T47D (cell line): ENCODE data around the gene HAVCR2.

Experiments used
- DNase-seq, 2 experiments: peaks; one replicate each; pipeline versions ENCODE4 v3.0.0 to v3.0.0-alpha.2; 2011 to 2012; ENCODE audit warnings: low read depth in 1 of 2, low spot score in 1 of 2
- JUND ChIP-seq: IDR thresholded peaks from 2 replicates; pipeline ENCODE4 v1.6.1; 2012; ENCODE audit warnings: low read depth
- in situ Hi-C: cut with HindIII; loops from 2 replicates; pipeline ENCODE4 v1.10.0; 2016; ENCODE audit warnings: low sequenced_read_pairs, low pct_unique_long_range_greater_than_20kb

HAVCR2 gene

DNA sequence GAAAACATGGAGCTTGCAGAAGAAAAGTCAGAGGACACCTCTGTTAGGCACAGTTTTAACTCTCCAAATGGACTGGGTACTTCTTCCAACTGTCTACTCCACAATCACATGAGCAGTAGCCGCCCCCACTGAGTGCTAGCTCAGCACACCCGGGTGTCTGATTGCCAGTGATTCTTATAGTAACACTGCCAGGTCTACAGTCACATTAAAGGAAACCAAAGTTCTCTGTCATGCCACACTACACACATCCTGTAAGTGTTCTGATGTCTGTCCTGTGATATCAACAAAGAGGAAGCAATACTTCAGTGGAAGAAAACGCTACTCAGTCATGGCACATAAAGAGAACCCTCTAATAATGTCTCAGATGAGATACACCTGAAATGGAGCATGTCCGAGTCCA lies at the start of gene HAVCR2:
Gene HAVCR2 (minus strand): TSS at position 69 of the 400 bp plus-strand sequence. CDS start 61 bp downstream, at position 8.
- TF ChIP-seq JUND, result no peak
- in situ Hi-C loops, result no loop called here
- DNase-seq, result no peak

DNA sequence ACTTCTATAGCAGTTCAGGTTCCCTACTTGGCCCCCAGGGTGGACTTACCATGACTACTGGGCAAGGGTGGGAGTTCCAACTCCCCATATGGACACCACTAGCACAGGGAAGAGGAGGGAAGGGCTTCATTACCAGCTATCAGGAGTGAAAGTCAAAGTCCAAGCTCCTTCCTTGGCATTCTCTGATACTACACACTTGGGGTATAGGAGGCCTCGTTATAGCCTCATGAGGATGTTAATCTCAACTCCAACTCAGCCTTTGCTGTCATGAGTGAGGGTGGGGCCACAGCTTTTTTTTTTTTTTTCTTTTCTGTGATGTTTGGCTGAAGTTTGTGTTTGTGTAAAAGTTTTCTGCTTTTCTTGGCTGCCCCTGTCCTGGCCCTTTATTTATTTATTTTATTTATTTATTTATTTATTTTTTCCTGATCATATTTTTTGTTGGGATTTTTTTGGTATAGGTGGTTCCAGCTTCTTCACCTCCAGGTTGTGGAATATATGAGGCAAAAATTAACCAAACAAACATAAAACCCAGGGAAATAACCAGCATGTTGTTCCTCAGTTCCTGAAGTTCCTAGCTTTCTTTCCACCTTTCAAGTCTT lies 48.5 kb upstream of the HAVCR2 start:
- no peak for TF ChIP-seq JUND
- in situ Hi-C loops, result no loop called here
- no peak for DNase-seq

DNA sequence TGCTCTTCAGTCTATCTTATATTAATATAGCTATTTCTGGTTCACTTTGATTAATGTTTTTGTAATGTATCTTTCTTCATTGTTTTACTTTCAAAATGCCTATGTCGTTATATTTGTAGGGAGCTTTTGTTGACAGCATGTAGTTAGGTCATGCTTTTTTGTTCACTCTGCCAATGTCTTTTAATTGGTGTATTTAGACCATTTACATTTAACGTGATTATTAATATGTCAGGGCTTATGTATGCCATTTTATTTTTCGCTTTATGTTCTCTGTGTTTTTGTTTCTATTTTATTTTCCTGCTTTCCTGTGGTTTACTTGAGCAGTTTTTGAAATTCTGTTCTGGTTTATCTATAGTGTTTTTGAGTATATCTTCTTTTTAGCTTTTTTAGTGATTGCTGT lies 46.5 kb upstream of the HAVCR2 start:
- TF ChIP-seq JUND, result no peak
- DNase-seq, result no peak
- in situ Hi-C loops, result no loop called here

DNA sequence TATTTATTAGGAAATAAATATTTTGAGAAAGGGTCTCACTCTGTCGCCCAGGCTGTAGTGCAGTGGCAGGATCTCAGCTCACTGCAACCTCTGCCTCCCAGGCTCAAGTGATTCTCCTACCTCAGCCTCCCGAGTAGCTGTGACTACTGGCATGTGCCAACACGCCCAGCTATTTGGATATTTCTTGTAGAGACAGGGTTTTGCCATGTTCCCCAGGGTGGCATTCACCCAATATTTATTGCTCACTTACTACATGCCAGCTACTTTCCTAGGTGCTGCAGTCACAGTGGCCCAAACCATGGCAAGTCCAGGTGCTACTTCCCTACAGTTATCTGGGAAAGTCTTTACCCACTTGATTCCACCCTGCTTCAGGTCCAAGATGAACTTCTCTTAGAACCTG lies 42.2 kb upstream of the HAVCR2 start:
- no peak for TF ChIP-seq JUND
- in situ Hi-C loops, result no loop called here
- no peak for DNase-seq

DNA sequence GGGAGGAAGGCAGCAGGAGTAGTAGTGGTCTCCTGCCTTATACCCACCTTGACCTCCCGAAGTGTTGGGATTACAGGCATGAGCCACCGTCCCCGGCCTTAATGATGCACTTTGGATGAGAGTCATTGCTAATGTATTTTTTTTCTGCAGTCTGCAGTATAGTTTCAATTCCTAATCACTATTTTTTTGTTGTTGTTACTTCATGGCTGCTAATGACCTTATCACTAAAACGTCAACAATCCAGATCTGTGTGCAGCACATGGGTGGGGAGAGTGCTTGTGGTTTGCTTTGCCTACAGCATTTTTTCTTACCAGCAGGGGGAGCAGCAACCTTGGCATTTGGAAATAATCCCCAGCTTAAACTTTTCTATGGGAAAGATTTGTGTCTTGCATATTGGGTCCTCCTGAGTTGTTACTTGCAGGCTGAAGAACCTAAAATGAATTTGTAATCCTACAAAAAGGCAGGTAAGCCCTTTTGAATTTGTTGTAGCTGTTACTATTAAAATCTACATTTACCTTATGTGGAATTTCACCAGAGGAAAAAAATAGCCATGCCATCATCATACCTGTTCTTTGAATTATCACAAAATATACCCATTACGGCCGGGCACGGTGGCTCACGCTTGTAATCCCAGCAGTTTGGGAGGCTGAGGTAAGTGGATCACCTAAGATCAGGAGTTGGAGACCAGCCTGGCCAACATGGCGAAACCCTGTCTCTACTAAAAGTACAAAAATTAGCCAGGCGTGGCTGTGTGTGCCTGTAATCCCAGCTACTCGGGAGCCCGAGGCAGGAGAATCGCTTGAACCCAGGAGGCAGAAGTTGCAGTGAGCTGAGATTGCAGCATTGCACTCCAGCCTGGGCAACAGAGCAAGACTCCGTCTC lies 40.1 kb upstream of the HAVCR2 start:
- in situ Hi-C loops, result no loop called here

DNA sequence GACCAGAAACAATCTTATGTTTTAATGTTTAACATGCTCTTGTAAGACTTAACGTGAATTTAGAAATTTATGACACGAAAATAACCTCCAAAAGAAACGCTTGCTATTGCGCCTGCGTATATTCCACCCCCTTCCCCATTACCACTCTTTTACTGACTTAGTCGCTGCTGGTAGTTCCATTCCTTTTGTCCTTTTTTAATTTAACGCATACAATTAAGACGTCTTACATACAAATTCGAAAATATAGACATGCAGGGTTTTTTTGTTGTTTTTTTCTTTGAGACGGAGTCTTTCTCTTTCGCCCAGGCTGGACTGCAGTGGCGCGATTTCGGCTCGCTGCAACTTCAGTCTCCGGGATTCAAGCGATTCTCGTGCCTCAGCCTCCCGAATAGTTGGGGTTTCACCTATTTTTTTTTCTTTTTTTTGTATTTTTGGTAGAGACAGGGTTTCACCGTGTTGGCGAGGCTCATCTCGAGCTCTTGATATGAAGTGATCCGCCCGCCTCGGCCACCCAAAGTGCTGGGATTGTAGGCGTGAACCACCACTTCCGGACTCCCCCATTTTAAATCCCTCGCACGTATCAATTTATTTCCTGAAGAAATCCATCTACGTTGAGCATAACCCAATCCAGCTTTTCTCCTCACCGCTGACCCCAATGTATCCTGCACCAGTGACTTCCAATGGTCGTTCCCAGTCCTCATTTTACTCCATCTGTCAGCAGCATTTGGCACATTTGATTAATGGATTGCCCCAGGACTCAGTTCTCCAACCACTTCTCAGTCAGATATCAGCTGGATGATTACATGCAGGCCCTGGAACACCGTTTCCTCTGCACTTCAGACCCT lies 34.5 kb upstream of the HAVCR2 start:
- TF ChIP-seq JUND, result no peak
- peak in 1 of 2 experiments; percentile 48 for DNase-seq
- in situ Hi-C loops, result no loop called here

More for the DNA sequence above, 40.1 kb upstream of the HAVCR2 start:
- TF ChIP-seq JUND, result no peak
- DNase-seq, result peak; percentile 72 to 82

DNA sequence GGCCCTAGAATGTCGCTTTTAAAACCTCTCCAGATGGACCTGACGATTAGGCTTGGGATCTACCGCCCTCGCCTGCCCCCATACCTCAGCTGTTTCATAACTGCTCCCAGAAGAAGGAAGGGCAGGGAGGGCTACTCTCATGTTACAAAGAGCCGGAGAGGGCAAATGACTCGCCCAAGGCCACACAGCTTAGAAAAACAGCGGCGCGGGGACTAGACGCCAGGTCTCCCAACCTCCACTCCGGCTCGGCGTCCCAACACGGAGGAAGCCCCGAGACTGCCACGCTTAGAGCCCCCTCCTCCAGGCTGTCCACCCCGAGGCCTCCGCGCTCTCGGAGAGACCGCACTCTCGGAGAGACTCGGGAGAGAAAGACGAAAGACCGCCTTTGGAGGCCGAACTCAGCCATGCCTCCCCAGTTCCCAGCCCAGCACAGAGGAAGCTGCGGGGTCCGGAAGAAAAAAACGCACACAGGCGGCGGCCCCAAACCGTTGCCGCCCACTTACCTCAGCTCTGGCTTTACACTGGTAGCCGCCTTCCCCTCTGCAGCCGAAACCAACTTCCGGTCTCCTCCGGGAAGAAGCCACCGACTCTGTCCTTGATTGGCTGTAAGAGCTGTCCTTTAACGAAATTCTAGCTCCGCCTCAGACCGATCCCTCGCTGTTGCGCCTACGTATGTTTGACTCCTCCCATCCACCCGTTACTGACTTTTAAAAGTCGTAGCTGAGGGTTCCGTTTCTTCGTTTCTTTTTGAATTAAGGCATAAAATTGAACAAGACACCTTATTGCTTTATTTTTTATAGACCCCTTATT lies 33.7 kb upstream of the HAVCR2 start, which contains the start of gene MED7:
Gene MED7 (minus strand): TSS at position 549 of the 810 bp plus-strand sequence. CDS start 3,434 bp downstream, outside the sequence.
- no peak for TF ChIP-seq JUND
- in situ Hi-C loops, result no loop called here
- DNase-seq, result peak; percentile 96 to 100

DNA sequence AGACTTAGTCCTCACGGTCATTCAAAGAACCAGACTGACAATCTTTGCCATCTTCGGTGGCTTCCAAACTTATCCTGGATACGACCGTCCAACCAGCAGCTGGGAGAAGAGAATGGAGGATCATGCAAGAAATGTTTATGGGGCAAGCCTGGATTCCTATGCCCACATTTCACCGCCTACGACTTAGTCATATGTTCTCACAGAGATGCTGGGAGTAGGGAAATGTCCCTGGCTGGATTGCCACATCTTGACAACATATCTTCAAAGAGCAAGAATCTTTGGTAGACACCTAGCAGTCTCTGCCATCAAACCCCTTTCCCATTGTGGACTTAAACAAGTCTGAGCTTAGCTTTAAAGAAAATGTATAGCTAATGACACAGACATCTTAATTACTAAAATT lies 28.8 kb upstream of the HAVCR2 start:
- no peak for TF ChIP-seq JUND
- in situ Hi-C loops, result no loop called here

DNA sequence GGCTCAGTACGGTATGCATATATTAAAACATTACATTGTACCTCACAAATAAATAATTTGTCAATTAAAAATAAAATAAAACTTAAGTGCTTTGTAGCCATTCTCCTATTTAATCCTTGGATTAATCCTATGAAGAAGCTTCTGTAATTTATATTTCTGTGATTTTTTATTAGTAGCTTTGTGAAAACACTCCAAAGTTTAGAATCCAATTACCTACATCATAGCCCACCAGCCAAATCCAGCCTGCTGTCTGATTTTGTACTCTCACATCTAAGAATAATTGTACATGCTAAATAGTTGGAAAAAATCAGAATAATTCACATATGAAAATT lies 23.4 kb upstream of the HAVCR2 start:
- no peak for TF ChIP-seq JUND
- no peak for DNase-seq
- in situ Hi-C loops, result no loop called here

More for the DNA sequence above, 28.8 kb upstream of the HAVCR2 start:
- DNase-seq, result no peak

DNA sequence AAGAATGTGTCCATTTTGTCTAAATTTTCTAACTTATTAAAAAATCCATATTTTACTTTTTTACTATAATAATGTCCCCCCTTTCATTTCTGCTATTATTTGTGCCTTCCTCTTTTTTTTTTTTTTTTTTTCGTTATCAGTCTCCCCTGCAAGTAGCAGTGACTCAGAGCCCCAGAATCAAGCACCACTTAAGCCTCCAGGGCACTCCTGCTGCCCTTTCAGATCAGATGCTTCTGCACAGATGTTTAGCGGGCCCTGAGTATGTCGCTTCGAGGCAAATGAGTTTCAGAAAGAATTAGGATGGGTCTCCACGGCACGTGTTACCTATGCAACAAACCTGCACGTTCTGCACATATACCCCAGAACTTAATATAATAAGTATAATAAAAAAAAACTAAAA lies 22.1 kb upstream of the HAVCR2 start:
- TF ChIP-seq JUND, result no peak
- in situ Hi-C loops, result no loop called here
- DNase-seq, result no peak

DNA sequence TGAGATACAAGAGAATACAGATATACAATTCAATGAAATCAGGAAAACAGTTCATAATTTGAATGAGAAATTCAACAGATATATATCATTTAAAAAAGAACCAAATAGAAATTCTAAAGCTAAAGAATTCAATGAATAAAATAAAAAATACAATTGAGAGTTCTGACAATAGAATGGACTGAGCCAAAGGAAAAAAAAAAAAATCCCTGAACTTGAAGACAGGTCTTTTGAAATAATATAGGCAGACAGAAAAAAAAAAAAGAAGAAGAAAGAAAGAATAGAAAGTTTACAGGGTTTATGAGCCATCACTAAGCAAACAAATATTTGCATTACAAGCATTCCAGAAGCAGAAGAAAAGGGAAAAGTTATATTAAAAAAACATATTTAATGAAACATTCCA lies 12.9 kb upstream of the HAVCR2 start:
- in situ Hi-C loops, result no loop called here
- TF ChIP-seq JUND, result no peak
- no peak for DNase-seq

DNA sequence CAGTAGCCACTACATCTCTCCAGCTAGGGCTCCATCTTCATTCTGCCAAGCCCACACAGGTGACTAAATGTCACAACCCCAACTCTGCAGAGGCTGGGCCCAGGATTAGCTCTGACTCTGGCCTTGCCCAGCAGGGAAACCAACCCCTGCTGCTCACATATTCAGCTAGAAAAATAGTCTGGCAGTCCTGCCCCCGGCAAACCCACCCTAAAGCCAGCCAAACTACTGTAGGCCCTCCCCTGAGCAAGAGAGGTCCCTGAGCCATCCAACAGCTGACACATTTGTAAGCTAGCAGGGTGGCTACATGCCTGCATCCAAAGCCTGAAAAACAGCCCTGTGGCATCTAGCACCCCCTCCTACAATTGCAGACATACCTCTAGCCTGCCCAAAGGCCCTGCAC lies 11.3 kb upstream of the HAVCR2 start:
- DNase-seq, result no peak
- in situ Hi-C loops, result no loop called here
- no peak for TF ChIP-seq JUND
